ENCODE results near the gene LRRC45. TPM values are rescaled to one million over a fixed set of nuclear protein-coding genes. Genes with fewer than 3 reads are reported as not detected.
"Not testable (repeated sequence)": the region's sequence is repeated elsewhere in the genome, so short reads cannot be mapped to it uniquely, and the experiment has no call there.

LRRC45 gene
- total and polyA plus RNA-seq, 11 donors: 2.9 to 8.6 (median 5.6) TPM

DNA sequence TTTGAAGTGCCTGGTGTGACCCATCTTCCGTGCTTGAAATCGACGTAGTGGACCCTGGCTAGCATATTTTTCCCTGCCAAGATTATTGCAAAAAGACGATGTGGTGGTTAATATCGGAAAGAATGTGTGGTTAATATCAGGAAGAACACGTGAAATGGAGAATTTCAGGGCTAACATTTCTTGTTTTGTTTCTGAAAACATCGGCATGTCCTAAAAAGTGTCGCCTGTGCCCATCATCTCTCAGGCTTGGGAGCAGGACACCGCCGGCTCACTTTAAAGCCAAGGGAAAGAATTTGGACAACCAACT, 14.7 kb downstream of the LRRC45 start:
- H3K36me3 ChIP-seq: peaks cover 0 to 5% (median 0%) of the 10 kb centered on the region in 9 donors
- H3K4me1 ChIP-seq: peaks cover 4 to 31% (median 14%) of the 10 kb centered on the region in 12 donors
- WGBS, 4 donors: 7 to 12% (median 10%) methylated on average over 10 of the region's 10 CpGs
- TF ChIP-seq POLR2A (IDR thresholded peaks at IDR 0.05): no peak
- TF ChIP-seq, protein P1, sequence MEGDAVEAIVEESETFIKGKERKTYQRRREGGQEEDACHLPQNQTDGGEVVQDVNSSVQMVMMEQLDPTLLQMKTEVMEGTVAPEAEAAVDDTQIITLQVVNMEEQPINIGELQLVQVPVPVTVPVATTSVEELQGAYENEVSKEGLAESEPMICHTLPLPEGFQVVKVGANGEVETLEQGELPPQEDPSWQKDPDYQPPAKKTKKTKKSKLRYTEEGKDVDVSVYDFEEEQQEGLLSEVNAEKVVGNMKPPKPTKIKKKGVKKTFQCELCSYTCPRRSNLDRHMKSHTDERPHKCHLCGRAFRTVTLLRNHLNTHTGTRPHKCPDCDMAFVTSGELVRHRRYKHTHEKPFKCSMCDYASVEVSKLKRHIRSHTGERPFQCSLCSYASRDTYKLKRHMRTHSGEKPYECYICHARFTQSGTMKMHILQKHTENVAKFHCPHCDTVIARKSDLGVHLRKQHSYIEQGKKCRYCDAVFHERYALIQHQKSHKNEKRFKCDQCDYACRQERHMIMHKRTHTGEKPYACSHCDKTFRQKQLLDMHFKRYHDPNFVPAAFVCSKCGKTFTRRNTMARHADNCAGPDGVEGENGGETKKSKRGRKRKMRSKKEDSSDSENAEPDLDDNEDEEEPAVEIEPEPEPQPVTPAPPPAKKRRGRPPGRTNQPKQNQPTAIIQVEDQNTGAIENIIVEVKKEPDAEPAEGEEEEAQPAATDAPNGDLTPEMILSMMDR (IDR thresholded peaks at IDR 0.05): no peak
- no peaks in the 10 kb centered on the region for H3K27me3 ChIP-seq
- intact Hi-C loops (cut with DNase I): loop anchor here in 4 of 10 donors (1.0 to 10.0 kb wide), 4 partner anchors 59 to 287 kb away; partner anchors contain the start of gene FASN (in 2 of the 4)
- no peak for ATAC-seq
- H3K4me3 ChIP-seq: peak overlapping the region in 10 of 12 donors; percentile 60 to 92 (median 73)
- H3K27ac ChIP-seq: peak overlapping the region in 11 of 12 donors; percentile 91 to 98 (median 95)
- no peaks in the 10 kb centered on the region for H3K9me3 ChIP-seq
- no peak for DNase-seq

DNA sequence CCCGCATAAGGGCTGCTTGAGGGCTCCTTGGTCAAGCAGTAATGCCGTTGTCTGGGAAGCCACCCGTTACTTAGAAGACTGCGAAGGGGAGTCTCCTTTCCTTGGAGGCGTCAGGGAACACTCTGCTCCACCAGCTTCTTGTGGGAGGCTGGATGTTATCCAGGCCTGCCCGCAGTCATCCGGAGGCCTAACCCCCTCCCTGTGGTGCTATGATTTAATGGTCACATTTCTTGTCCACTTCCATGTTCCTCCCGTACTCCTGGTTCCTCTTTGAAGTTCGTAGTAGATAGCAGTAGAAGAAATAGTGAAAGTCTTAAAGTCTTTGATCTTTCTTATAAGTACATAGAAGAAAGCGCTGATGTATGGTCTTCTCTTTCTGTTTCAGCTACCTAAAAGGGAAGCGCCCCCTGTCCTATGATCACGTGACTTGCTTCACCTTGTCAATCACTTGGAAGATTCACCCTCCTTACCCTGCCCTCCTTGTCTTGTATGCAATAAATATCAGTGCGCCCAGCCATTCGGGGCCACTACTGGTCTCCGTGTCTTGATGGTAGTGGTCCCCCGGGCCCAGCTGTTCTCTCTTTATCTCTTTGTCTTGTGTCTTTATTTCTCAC, 15.8 kb downstream of the LRRC45 start:
- ATAC-seq, H3K9me3 ChIP-seq, H3K4me3 ChIP-seq, H3K36me3 ChIP-seq, DNase-seq, H3K27me3 ChIP-seq: not testable (repeated sequence)
- Histone ChIP-seq H3K27ac (peak overlapping the region in 1 of 12 donors; percentile 37), H3K4me1 (peaks cover 4 to 31% (median 14%) of the 10 kb centered on the region in 12 donors)
- intact Hi-C loops (cut with DNase I): loop anchor here in 3 of 10 donors (5.0 to 10.0 kb wide), 3 partner anchors 58 to 286 kb away; partner anchors contain the start of gene FASN (in 1 of the 3)
- 88 to 92% (median 91%) methylated on average over 16 of the region's 16 CpGs for WGBS, 4 donors

- no peaks in the 10 kb centered on the region for H3K9me3 ChIP-seq
- DNase-seq (no peak), ATAC-seq (no peak)
- H3K4me3 ChIP-seq: no peak overlapping the region
- peaks cover 4 to 31% (median 14%) of the 10 kb centered on the region in 12 donors for H3K4me1 ChIP-seq
- H3K27ac ChIP-seq: no peak overlapping the region
- H3K27me3 ChIP-seq: no peaks in the 10 kb centered on the region
- H3K36me3 ChIP-seq: peaks cover 0 to 5% (median 0%) of the 10 kb centered on the region in 9 donors
- TF ChIP-seq POLR2A (IDR thresholded peaks at IDR 0.05): no peak
- TF ChIP-seq, protein P1 (IDR thresholded peaks at IDR 0.05): no peak
- WGBS, 4 donors: 87 to 90% (median 89%) methylated on average over 6 to 8 of the region's 8 CpGs
- intact Hi-C loops (cut with DNase I): loop anchor here in 3 of 10 donors (5.0 to 10.0 kb wide), 3 partner anchors 58 to 285 kb away; partner anchors contain the start of gene FASN (in 1 of the 3)
Measured at GRCh38 chr17:82039695-82040299, 16.7 kb downstream of the LRRC45 start.

GRCh38 chr17:82041144-82041814, 18.2 kb downstream of the LRRC45 start:
- intact Hi-C loops (cut with DNase I): no loop called here
- DNase-seq (no peak), ATAC-seq (no peak)
- no peak overlapping the region for H3K4me3 ChIP-seq
- WGBS, 4 donors: 88 to 92% (median 89%) methylated on average over 17 of the region's 17 CpGs
- H3K36me3 ChIP-seq: no peaks in the 10 kb centered on the region
- no peak overlapping the region for H3K27ac ChIP-seq
- H3K9me3 ChIP-seq: no peaks in the 10 kb centered on the region
- H3K4me1 ChIP-seq: peaks cover 0 to 21% (median 10%) of the 10 kb centered on the region in 12 donors
- TF ChIP-seq, protein P1 (IDR thresholded peaks at IDR 0.05): no peak
- no peak for TF ChIP-seq POLR2A (IDR thresholded peaks at IDR 0.05)
- H3K27me3 ChIP-seq: no peaks in the 10 kb centered on the region

Data from heart left ventricle (tissue), 16 donors.